ENCODE data around the gene CDKN2B-AS1. TPM values are rescaled to one million over a fixed set of nuclear protein-coding genes. Genes with fewer than 3 reads are reported as not detected.

Gene CDKN2B-AS1
- total RNA-seq, 2 donors from 2014 or later: not detected

- H3K4me3 ChIP-seq (ENCODE audit: low read length): no peak overlapping the region
- Mint-ChIP-seq H3K27ac (no peak overlapping the region), H3K27me3 (ENCODE audit: insufficient read depth) (no peaks in the 10 kb centered on the region), H3K4me1 (peaks cover 26% of the 10 kb centered on the region), H3K36me3 (ENCODE audit: low read depth) (no peaks in the 10 kb centered on the region), H3K4me3 (no peak overlapping the region), H3K9me3 (no peaks in the 10 kb centered on the region)
- no peaks in the 10 kb centered on the region for H3K36me3 ChIP-seq (ENCODE audit: control insufficient read depth, insufficient read depth, low read length)
- H3K9me3 ChIP-seq (ENCODE audit: control insufficient read depth, low read length): no peaks in the 10 kb centered on the region
- H3K27ac ChIP-seq (ENCODE audit: low read depth, low read length): no peak overlapping the region
- no peaks in the 10 kb centered on the region for H3K27me3 ChIP-seq (ENCODE audit: control insufficient read depth, insufficient read depth, low read length, poor library complexity, severe bottlenecking)
- no peak for DNase-seq
- peaks cover 10% of the 10 kb centered on the region for H3K4me1 ChIP-seq (ENCODE audit: control insufficient read depth, insufficient read depth, low read length)
- TF ChIP-seq CTCF (conservative IDR thresholded peaks at IDR 0.05): no peak
- WGBS, 2 experiments (ENCODE audit: insufficient coverage in 1 of 2, insufficient read length in 1 of 2): 90 to 100% methylated on average over 1 to 2 of the region's 2 CpGs
- no peak overlapping the region for H3K9ac ChIP-seq (ENCODE audit: extremely low read depth, low read length, poor library complexity, severe bottlenecking)
Measured at GRCh38 chr9:22169243-22169642, 174.7 kb downstream of the CDKN2B-AS1 start.

- H3K9me3 Mint-ChIP-seq: no peaks in the 10 kb centered on the region
- Histone ChIP-seq H3K9ac (ENCODE audit: extremely low read depth, low read length, poor library complexity, severe bottlenecking) (no peak overlapping the region), H3K27ac (ENCODE audit: low read depth, low read length) (no peak overlapping the region), H3K9me3 (ENCODE audit: control insufficient read depth, low read length) (no peaks in the 10 kb centered on the region), H3K27me3 (ENCODE audit: control insufficient read depth, insufficient read depth, low read length, poor library complexity, severe bottlenecking) (no peaks in the 10 kb centered on the region), H3K4me1 (ENCODE audit: control insufficient read depth, insufficient read depth, low read length) (peaks cover 8% of the 10 kb centered on the region), H3K36me3 (ENCODE audit: control insufficient read depth, insufficient read depth, low read length) (no peaks in the 10 kb centered on the region), H3K4me3 (ENCODE audit: low read length) (no peak overlapping the region)
- whole genome bisulfite sequencing, 2 experiments (ENCODE audit: insufficient coverage in 1 of 2, insufficient read length in 1 of 2): 91% methylated on average over 1 of the region's 1 CpG; no CpG with 5 or more reads in 1 of the 2 experiments
- no peaks in the 10 kb centered on the region for H3K36me3 Mint-ChIP-seq (ENCODE audit: low read depth)
- no peak overlapping the region for H3K4me3 Mint-ChIP-seq
- no peak for TF ChIP-seq CTCF (conservative IDR thresholded peaks at IDR 0.05)
- DNase-seq: no peak
- no peak overlapping the region for H3K27ac Mint-ChIP-seq
- peaks cover 24% of the 10 kb centered on the region for H3K4me1 Mint-ChIP-seq
- H3K27me3 Mint-ChIP-seq (ENCODE audit: insufficient read depth): no peaks in the 10 kb centered on the region
Measured at GRCh38 chr9:22169727-22170503, 175.3 kb downstream of the CDKN2B-AS1 start.

Other genes starting within 250 kb of the CDKN2B-AS1 start
- gene MTAP, start 192.2 kb upstream of the CDKN2B-AS1 start, total RNA-seq: 10 to 100 TPM; 81.0 to 99.0 TPM
- gene CDKN2A, start 399 bp upstream of the CDKN2B-AS1 start, total RNA-seq: 1 to 10 TPM; 1.9 to 6.7 TPM
- 10 to 100 TPM in 1 of 2 donors, 1 to 10 TPM in 1; 4.5 to 11.4 TPM for gene CDKN2B, start 14.5 kb downstream of the CDKN2B-AS1 start, total RNA-seq